BE2C (cell line): ENCODE data around the gene COL6A2.
A peak's percentile ranks its signal among the peaks of the same experiment; 100 is the strongest.

ENCODE experiments used
- DNase-seq: peaks from one replicate; pipeline ENCODE4 v3.0.0-alpha.2; 2020
- H3K27me3 ChIP-seq: fragments of 250-450 bp; sonication (Bioruptor Pico); 2 replicates; pipeline ENCODE4 v1.5.1; 2020; ENCODE audit warnings: mild to moderate bottlenecking
- H3K36me3 ChIP-seq: fragments of 250-450 bp; sonication (Bioruptor Pico); 2 replicates; pipeline ENCODE4 v1.5.1; 2020; ENCODE audit warnings: mild to moderate bottlenecking
- H3K4me1 ChIP-seq: fragments of 250-450 bp; sonication (Bioruptor Pico); 2 replicates; pipeline ENCODE4 v1.5.1; 2020
- H3K4me3 ChIP-seq: 2 replicates; pipeline ENCODE4 v1.5.1; 2011; ENCODE audit warnings: low read depth, low read length
- H3K9me3 ChIP-seq: fragments of 250-450 bp; sonication (Bioruptor Pico); 2 replicates; pipeline ENCODE4 v1.5.1; 2020
- TF ChIP-seq, protein P1 (sequence below): IDR thresholded peaks from 2 replicates; pipeline ENCODE4 v1.5.1; 2012; ENCODE audit warnings: mild to moderate bottlenecking, low read depth, low read length

The COL6A2 gene

DNA sequence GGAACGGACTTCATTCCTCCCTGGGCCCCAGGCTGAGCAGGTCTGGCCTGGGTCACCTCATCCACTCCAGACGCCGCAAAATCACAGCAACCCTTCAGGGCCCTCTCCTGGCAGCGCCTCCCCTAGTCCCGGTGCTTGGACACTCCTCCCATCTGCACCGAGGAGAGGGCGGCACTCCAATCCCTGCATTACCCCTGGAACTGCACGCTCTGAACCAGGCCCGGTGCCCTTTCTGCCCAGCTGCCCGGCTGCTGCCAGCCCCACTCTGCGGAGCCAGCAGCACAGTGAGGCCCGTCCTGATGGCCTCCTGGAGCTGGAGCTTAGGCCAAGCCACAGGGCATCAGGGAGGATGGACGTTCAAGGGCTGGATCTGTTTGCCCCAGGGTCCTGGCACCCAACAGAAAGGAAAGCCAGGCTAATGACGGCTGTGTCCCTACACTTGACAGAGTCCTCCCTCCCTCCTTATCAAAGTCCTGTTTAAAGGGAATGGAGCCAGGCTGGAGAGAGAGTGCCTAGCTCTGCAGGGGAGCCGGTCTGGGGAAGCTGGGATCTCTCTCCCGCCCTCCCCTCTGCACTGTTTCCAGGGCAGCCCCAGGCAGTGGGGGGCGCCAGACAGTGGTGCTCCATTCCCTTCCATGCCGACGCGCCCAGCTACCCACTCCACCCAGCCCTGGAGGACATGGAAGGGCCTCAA lies 12.7 kb downstream of the COL6A2 start:
- Histone ChIP-seq H3K4me1 (no peaks in the 10 kb centered on the region), H3K36me3 (no peaks in the 10 kb centered on the region), H3K9me3 (no peaks in the 10 kb centered on the region), H3K27me3 (no peaks in the 10 kb centered on the region), H3K4me3 (no peak overlapping the region)
- peak; percentile 12 for DNase-seq
- TF ChIP-seq, protein P1, sequence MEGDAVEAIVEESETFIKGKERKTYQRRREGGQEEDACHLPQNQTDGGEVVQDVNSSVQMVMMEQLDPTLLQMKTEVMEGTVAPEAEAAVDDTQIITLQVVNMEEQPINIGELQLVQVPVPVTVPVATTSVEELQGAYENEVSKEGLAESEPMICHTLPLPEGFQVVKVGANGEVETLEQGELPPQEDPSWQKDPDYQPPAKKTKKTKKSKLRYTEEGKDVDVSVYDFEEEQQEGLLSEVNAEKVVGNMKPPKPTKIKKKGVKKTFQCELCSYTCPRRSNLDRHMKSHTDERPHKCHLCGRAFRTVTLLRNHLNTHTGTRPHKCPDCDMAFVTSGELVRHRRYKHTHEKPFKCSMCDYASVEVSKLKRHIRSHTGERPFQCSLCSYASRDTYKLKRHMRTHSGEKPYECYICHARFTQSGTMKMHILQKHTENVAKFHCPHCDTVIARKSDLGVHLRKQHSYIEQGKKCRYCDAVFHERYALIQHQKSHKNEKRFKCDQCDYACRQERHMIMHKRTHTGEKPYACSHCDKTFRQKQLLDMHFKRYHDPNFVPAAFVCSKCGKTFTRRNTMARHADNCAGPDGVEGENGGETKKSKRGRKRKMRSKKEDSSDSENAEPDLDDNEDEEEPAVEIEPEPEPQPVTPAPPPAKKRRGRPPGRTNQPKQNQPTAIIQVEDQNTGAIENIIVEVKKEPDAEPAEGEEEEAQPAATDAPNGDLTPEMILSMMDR = no peak

GRCh38 chr21:46111193-46111571 lies 13.3 kb downstream of the COL6A2 start:
- DNase-seq = peak; percentile 4
- TF ChIP-seq, protein P1 = no peak
- no peaks in the 10 kb centered on the region for H3K4me1 ChIP-seq
- no peaks in the 10 kb centered on the region for H3K9me3 ChIP-seq
- H3K27me3 ChIP-seq = no peaks in the 10 kb centered on the region
- no peak overlapping the region for H3K4me3 ChIP-seq
- no peaks in the 10 kb centered on the region for H3K36me3 ChIP-seq

DNA sequence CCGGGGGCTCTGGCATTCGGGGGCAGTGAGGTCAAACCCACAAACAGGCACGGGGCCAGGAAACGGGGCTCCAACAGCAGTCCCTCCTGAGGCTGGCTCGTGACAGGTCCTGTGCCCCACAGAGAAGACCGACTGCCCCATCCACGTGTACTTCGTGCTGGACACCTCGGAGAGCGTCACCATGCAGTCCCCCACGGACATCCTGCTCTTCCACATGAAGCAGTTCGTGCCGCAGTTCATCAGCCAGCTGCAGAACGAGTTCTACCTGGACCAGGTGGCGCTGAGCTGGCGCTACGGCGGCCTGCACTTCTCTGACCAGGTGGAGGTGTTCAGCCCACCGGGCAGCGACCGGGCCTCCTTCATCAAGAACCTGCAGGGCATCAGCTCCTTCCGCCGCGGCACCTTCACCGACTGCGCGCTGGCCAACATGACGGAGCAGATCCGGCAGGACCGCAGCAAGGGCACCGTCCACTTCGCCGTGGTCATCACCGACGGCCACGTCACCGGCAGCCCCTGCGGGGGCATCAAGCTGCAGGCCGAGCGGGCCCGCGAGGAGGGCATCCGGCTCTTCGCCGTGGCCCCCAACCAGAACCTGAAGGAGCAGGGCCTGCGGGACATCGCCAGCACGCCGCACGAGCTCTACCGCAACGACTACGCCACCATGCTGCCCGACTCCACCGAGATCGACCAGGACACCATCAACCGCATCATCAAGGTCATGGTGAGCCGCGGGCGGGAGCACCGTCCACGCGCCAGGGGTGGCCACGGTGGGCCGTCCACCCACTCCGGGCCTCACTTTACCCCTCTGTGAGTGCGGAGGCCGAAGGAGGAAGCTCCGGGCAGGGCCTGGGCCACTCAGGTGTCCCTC lies 14.2 kb downstream of the COL6A2 start:
- TF ChIP-seq, protein P1 = no peak
- peak; percentile 7 for DNase-seq
- Histone ChIP-seq H3K4me3 (no peak overlapping the region), H3K9me3 (no peaks in the 10 kb centered on the region), H3K36me3 (no peaks in the 10 kb centered on the region), H3K27me3 (no peaks in the 10 kb centered on the region), H3K4me1 (no peaks in the 10 kb centered on the region)

DNA sequence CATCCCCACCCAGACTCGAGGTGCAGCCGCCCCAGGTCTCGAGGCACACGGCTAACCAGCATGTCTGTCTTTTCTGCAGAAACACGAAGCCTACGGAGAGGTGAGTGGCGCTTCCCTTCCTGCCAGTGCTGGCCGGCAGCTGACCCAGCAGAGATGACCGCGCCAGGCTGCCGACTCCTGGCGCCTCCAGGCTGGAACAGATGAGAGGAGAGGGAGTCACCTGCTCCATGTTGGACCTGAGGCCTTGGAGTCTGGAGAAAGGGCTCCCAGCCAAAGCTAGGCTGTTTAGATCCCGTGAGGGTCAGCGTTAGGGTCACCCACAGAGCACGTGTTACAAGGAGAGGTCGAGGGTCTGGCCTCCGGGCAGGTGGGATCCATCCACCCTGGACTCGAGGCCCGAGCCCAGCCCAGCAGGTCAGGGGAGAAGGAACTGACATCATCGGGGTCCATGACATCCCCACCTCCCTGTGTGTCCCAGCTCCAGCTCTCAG lies 14.9 kb downstream of the COL6A2 start:
- no peaks in the 10 kb centered on the region for H3K27me3 ChIP-seq

GRCh38 chr21:46113497-46114176 lies 15.7 kb downstream of the COL6A2 start:
- Histone ChIP-seq H3K9me3 (no peaks in the 10 kb centered on the region), H3K27me3 (no peaks in the 10 kb centered on the region), H3K4me1 (no peaks in the 10 kb centered on the region), H3K36me3 (no peaks in the 10 kb centered on the region), H3K4me3 (no peak overlapping the region)
- TF ChIP-seq, protein P1 = no peak
- DNase-seq = peak; percentile 2

More for the DNA sequence above, 14.9 kb downstream of the COL6A2 start:
- TF ChIP-seq, protein P1 = no peak
- H3K4me1 ChIP-seq = no peaks in the 10 kb centered on the region
- H3K9me3 ChIP-seq = no peaks in the 10 kb centered on the region
- no peak overlapping the region for H3K4me3 ChIP-seq
- peak; percentile 3 for DNase-seq
- H3K36me3 ChIP-seq = no peaks in the 10 kb centered on the region
